Measurements from ENCODE around the gene FAH.

The FAH gene

GRCh38 chr15:80199366-80199765 is 46.6 kb downstream of the FAH start:
- no peak for DNase-seq

DNA sequence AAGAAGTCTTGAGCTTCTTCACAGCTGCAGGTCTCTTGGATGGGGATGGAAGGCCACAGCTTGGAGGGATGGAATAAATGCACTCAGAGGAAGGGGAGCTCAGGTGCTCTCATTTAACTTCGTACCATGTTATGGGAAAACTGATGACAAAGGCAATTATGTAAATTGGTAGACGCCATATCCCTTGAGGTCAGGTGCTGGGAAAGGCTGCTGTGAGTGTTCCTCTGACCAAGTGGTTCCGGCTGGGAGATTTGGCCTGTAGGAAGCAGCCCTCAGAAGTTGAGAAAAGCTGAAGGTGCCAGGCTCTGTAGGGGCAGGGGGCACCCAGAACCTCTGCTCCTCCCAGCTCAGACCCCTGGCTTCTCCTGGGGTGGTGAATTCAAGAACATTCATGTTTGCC is 47.1 kb downstream of the FAH start:
- DNase-seq: no peak

DNA sequence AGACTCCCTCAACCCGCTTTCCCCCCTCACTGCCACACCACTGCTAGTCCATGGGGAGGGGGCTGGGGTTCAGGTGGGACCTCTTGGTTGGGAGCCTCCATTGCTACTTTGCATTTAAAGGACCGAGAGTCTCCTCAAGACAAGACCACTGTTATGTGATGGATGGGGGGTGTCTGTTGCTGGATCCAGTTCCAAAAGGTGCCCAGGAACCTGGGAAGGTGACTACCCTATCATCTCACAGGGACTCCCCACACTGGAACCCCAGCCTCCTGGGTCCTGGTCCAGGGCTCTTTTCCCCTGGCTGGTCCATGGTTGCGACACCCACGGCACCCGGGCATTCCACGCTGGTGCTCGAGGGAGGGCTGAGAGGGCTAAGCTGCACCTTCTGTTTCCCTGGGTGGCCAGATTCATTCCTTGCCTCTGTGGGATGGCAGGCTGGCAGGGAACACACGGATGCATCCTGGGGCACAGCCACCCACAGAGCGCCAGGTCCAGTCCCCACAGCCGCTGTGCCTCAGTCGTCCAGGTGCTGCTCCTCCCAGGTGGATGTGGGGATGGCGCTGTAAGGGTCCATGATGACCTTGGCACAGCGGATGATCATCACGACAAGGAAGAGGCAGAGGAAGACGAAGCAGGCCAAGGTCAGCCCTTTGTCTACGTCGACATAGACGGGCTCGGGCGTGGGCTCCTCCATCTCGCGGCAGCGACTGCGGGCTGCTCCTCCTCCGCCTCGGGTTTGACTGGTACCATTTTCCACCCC is 48.6 kb downstream of the FAH start:
- no peak for DNase-seq

GRCh38 chr15:80202016-80202315 is 49.2 kb downstream of the FAH start:
- no peak for DNase-seq

DNA sequence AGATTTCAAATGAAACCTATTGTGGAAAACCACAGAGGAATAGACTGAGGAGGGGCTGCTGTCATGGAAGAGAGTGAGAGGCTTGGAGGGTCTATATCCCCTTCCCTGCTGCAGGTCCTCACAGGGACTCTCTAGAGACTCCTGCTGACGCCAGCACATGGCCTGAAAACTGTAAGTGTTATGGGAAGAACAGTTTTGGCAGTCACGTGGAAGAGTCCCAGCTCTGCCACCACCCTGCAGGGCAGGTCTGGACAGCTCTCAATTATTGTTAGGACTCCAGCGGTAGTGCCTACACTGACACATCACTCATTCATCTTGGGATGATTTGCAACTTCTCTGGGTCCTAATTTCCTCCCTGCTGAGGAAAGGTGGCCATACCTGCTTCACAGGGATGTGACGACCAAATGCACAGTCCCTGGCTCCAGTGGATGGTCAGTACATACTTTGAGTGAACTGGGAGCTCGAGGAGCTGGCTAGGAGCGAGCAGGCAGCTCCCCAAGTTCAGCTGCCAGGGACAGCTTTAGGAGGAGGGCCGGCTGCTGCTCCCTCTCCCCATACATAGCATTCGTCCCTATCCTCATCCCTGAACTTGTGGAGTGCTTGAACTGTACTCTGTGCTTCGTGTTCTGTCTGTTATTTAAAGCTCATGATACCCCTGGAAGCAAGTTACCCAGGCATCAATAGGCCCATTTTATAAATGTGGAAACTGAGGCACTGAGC is 50.0 kb downstream of the FAH start:
- DNase-seq: no peak

DNA sequence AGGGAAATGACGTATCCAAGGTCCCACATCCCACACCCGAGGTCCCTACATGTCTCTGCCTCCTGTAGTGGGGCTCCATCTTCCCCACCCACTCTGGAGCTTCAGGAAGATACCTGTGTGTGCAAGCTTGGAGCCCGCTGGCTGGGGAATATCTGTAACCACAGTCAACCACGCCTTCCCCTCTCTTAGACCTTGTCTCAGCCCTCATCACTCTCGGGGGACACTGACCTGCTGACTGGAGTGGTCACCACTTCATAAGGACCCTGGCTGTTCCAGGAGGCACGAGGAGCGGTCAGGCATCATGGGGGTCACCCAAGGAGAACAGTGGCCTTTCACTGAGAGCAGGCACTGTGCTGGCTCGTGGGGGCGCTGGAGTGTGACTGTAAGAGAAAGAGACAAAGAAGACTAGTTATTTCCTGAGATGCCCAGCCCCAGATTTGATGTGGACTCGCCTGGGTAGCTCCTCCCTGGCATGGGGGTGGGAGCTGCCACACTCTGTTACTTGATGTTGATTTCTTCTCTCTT is 50.6 kb downstream of the FAH start:
- no peak for DNase-seq

- no peak for DNase-seq
Observed at GRCh38 chr15:80204231-80204630, 51.4 kb downstream of the FAH start.

DNA sequence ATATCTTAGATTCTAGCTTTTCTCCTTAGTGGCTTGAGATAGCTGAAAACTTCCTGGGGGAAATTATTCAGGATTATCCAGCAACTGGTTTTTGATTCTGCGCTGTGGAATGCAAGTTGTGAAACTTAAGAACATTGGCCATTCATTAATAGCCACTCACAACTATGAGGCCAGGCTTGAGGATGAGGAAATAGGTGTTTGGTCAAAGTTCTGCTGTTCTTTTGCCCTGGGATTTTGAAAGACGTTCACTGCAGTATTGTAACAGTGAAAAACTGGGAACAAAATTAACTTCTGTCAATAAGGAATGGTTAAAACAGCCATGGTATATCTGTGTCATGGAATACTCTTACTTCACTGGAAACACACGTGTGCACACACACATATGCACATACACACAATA is 55.1 kb downstream of the FAH start:
- no peak for DNase-seq

DNA sequence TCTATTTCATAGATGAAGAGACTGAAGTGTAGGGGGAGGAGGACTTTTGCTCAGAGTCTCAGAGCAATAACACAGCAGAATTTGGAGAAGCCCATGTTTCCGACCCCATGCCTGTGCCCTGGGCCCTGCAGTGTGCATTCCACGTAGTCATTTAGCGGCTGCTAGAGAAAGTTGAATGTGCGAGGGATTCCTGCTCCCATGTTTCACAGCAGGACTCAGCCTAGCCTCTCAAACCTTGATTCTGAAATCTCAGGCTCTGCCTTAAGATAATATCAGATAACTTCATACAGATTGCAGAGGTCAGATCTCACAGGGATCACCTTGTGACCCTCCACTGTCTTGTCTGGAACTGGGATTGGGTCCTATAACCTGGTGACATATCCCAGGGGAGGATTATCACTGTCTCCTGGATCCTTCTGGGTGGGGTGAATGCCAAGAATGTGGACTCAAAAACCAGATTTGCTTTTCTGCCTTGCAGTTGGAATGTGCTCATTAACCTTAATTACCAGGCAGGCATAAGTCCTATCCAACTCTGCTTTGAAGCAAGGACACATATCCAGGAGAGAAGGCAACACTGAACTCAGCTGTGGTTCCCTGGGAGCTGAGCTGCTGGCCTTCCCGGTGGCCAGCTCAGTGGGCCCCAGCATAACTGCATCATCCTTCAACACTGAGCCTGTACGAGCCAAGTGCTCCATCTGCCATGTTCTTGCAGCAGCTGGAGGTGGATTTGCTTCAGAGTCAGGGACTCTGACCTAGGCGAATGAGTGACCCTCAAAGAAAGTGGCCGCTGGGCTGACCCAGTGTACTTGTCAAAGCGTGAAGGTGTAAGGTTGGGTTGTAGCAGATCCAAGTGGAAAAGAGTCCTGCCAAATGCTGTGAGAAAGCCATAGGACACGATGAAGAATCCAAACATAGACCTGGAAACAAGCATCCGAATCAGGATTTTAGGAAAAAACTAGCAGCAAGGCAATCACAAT is 56.2 kb downstream of the FAH start:
- DNase-seq: no peak

- DNase-seq: no peak
Observed at GRCh38 chr15:80210611-80211573, 58.1 kb downstream of the FAH start.

- no peak for DNase-seq
Observed at GRCh38 chr15:80211976-80212375, 59.2 kb downstream of the FAH start.

- DNase-seq: no peak
Observed at GRCh38 chr15:80214910-80215309, 62.1 kb downstream of the FAH start.

GRCh38 chr15:80216141-80216540 is 63.3 kb downstream of the FAH start:
- no peak for DNase-seq

DNA sequence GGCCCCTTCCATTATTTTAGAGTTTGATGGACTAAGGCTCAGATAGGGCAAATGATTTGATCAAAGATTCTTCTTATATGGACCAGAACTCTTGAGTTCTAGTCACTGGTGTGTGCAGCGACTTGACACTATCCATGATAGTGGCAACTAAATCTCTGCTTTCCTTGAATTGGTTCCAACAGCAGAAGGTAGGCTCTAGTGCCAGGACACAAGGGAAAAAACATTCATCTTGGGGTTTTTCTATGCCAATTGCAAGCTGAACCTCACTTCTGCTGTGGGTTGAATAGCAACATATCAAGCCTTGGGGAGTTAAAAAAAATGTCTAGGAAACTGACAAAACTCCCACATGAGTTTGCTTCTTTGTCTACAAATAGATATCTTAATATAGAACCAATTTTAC is 64.1 kb downstream of the FAH start:
- DNase-seq: no peak

DNA sequence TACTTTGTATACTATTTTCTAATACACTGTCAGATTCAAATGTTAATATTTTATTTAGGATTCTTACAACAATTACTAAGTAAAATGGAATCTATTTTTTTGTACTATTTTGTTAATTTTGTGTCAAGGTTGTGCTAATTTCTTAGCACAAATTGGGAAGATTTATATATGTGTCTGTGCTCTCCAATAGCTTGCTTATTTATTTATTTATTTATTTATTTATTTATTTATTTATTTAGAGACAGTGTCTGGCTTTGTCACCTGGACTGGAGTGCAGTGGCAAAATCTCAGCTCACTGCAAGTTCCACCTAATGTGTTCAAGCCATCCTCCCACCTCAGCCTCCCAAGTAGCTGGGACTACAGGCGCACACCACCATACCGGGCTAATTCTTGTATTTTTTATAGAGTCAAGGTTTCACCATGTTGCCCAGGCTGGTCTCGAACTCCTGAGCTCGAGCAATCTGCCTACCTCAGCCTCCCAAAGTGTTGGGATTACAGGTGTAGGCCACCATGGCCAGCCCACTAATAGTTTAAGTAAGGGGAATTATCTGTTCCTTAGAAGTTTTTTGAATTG is 64.6 kb downstream of the FAH start:
- DNase-seq: no peak

- DNase-seq: no peak
Observed at GRCh38 chr15:80219955-80220354, 67.2 kb downstream of the FAH start.

- DNase-seq: no peak
Observed at GRCh38 chr15:80228959-80229610, 76.3 kb downstream of the FAH start.

- DNase-seq: no peak
Observed at GRCh38 chr15:80231371-80231770, 78.6 kb downstream of the FAH start.

GRCh38 chr15:80233581-80233980 is 80.8 kb downstream of the FAH start:
- no peak for DNase-seq

- no peak for DNase-seq
Observed at GRCh38 chr15:80234883-80235282, 82.1 kb downstream of the FAH start.
